Ramos (cell line): Measurements from ENCODE around the gene RABGAP1L.
"Not testable (repeated sequence)": the region's sequence is repeated elsewhere in the genome, so short reads cannot be mapped to it uniquely, and the experiment has no call there.

Experiments used
- in situ Hi-C: fragments of 300-500 bp; cut with MboI; formaldehyde crosslinking; loops from one replicate; pipeline ENCODE4 v1.14.3; 2022; ENCODE audit warnings: low sequenced_read_pairs; ENCODE audit not compliant: unreplicated experiment

RABGAP1L gene

GRCh38 chr1:174232761-174233160 lies 73.4 kb downstream of the RABGAP1L start:
- in situ Hi-C loops = no loop called here

GRCh38 chr1:174238845-174239501 lies 79.7 kb downstream of the RABGAP1L start:
- in situ Hi-C loops = not testable (repeated sequence)

- in situ Hi-C loops = no loop called here
Measured at GRCh38 chr1:174239541-174239940, 80.2 kb downstream of the RABGAP1L start.

- in situ Hi-C loops = no loop called here
Measured at GRCh38 chr1:174242856-174243255, 83.5 kb downstream of the RABGAP1L start.

GRCh38 chr1:174243451-174244000 lies 84.2 kb downstream of the RABGAP1L start:
- in situ Hi-C loops = no loop called here

- in situ Hi-C loops = no loop called here
Measured at GRCh38 chr1:174244017-174244416, 84.7 kb downstream of the RABGAP1L start.

GRCh38 chr1:174247472-174247871 lies 88.2 kb downstream of the RABGAP1L start:
- in situ Hi-C loops = no loop called here

- in situ Hi-C loops = no loop called here
Measured at GRCh38 chr1:174248041-174248440, 88.7 kb downstream of the RABGAP1L start.

- in situ Hi-C loops = loop anchor here (5.0 kb wide), 1 partner anchor 491 kb away; no protein-coding TSS in a partner anchor
Measured at GRCh38 chr1:174256386-174256785, 97.1 kb downstream of the RABGAP1L start.

- in situ Hi-C loops = loop anchor here (5.0 kb wide), 1 partner anchor 489 kb away; no protein-coding TSS in a partner anchor
Measured at GRCh38 chr1:174258148-174258550, 98.8 kb downstream of the RABGAP1L start.

- in situ Hi-C loops = no loop called here
Measured at GRCh38 chr1:174262349-174263241, 103.3 kb downstream of the RABGAP1L start.

- in situ Hi-C loops = no loop called here
Measured at GRCh38 chr1:174265282-174265681, 106.0 kb downstream of the RABGAP1L start.

- in situ Hi-C loops = no loop called here
Measured at GRCh38 chr1:174266476-174266875, 107.2 kb downstream of the RABGAP1L start.

- in situ Hi-C loops = no loop called here
Measured at GRCh38 chr1:174266991-174267612, 107.8 kb downstream of the RABGAP1L start.

- in situ Hi-C loops = loop anchor here (10.0 kb wide), 1 partner anchor 735 kb away; no protein-coding TSS in a partner anchor
Measured at GRCh38 chr1:174269989-174270651, 110.8 kb downstream of the RABGAP1L start.

GRCh38 chr1:174273190-174273589 lies 113.9 kb downstream of the RABGAP1L start:
- in situ Hi-C loops = loop anchor here (10.0 kb wide), 1 partner anchor 732 kb away; no protein-coding TSS in a partner anchor

- in situ Hi-C loops = loop anchor here (10.0 kb wide), 1 partner anchor 731 kb away; no protein-coding TSS in a partner anchor
Measured at GRCh38 chr1:174273776-174274175, 114.5 kb downstream of the RABGAP1L start.

GRCh38 chr1:174274452-174274851 lies 115.1 kb downstream of the RABGAP1L start:
- in situ Hi-C loops = loop anchor here (10.0 kb wide), 1 partner anchor 730 kb away; no protein-coding TSS in a partner anchor

- in situ Hi-C loops = loop anchor here (10.0 kb wide), 1 partner anchor 730 kb away; no protein-coding TSS in a partner anchor
Measured at GRCh38 chr1:174274884-174275283, 115.6 kb downstream of the RABGAP1L start.

- in situ Hi-C loops = loop anchor here (10.0 kb wide), 1 partner anchor 729 kb away; no protein-coding TSS in a partner anchor
Measured at GRCh38 chr1:174276087-174276486, 116.8 kb downstream of the RABGAP1L start.
